ENCODE data around the gene MYOCD.

Gene MYOCD

DNA sequence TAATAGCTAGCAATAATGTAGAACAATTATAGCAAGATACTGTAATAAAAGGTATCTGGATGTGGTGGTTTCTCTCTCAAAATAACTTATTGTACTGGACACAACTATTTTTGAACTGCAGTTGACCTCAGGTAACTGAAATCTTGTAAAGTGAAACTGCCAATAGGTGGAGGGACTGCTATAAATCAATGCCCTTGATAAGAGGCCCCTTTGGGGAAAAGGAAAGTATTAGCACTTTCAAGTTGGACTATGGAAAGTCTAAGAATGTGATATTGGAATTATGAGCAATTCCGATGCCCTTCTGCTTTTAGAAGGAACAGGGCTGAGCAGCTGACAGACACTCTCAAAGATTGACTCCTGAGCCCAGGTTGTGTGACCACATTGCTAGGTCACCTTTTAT is 79.1 kb downstream of the MYOCD start:
- no peak for TF ChIP-seq FOXM1 (IDR thresholded peaks at IDR 0.05; ENCODE audit: borderline replicate concordance)
- no peak for TF ChIP-seq HDGF (IDR thresholded peaks at IDR 0.05; ENCODE audit: borderline replicate concordance)
- TF ChIP-seq SP1 (IDR thresholded peaks at IDR 0.05) = no peak
- no peak for TF ChIP-seq FOXK2 (IDR thresholded peaks at IDR 0.05)
- no peak for TF ChIP-seq ARNT (IDR thresholded peaks at IDR 0.05)
- TF ChIP-seq ZNF384 (IDR thresholded peaks at IDR 0.05) = no peak
- TF ChIP-seq NFRKB (IDR thresholded peaks at IDR 0.05) = no peak
- TF ChIP-seq FOXA1 (IDR thresholded peaks at IDR 0.05) = no peak
- no peak for TF ChIP-seq ELF4 (IDR thresholded peaks at IDR 0.05)
- no peak for TF ChIP-seq L3MBTL2 (conservative IDR thresholded peaks at IDR 0.05)
- no peak for TF ChIP-seq BHLHE40 (IDR thresholded peaks at IDR 0.05; ENCODE audit: borderline replicate concordance)
- no peak for TF ChIP-seq TARDBP (IDR thresholded peaks at IDR 0.05)
- no peak for TF ChIP-seq LEF1 (IDR thresholded peaks at IDR 0.05; ENCODE audit: borderline replicate concordance)
- POLR2A ChIA-PET = no interaction called here
- CTCF ChIA-PET = no interaction called here
- DNase-seq (ENCODE audit: extremely low spot score) = no peak

DNA sequence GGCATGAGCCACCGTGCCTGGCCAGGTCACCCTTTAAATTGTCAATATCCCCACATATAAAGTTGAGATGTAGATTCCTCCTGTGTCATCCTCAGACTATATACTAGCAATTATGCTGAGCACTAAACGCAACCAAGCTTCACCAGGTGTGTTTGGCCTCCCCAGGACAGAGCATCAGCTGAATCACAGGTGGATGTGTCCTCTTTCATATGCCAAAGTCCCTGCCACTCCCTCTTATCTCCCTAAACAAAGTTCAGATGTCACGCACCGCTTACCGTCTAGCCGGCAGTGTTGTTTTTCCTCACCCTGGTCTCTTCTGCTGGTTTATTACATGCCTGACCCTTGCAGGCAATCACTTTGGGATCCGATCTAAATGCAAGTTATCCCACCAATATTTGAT is 79.8 kb downstream of the MYOCD start:
- CTCF ChIA-PET = no interaction called here

DNA sequence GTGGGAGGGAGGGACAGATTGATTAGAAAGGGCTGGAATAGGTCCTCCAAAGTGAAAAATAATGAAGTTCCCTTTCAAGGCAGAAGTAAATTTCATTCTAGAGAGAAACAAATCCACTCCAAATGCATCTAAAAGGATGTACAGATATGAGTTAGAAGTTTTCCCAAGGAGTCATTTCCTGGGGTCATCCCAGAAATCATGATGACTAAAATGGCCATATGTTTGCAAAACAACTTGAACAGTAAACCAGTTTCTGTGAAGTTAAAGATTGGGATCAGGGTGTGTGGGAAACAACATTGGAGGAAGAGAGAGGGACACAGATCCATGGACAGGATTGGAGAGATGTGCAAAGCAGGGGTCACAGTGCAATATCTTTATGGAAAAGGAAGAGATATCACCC is 91.1 kb downstream of the MYOCD start:
- no peak for DNase-seq (ENCODE audit: extremely low spot score)
- CTCF ChIA-PET = no interaction called here
- TF ChIP-seq FOXA1 (IDR thresholded peaks at IDR 0.05) (no peak), ELF4 (IDR thresholded peaks at IDR 0.05) (no peak), SP1 (IDR thresholded peaks at IDR 0.05) (no peak), ZNF384 (IDR thresholded peaks at IDR 0.05) (no peak), CTBP1 (IDR thresholded peaks at IDR 0.05; ENCODE audit: borderline replicate concordance) (no peak), NFRKB (IDR thresholded peaks at IDR 0.05) (no peak), FOXK2 (IDR thresholded peaks at IDR 0.05) (no peak), HDGF (IDR thresholded peaks at IDR 0.05; ENCODE audit: borderline replicate concordance) (no peak), BHLHE40 (IDR thresholded peaks at IDR 0.05; ENCODE audit: borderline replicate concordance) (no peak), TARDBP (IDR thresholded peaks at IDR 0.05) (no peak), ARNT (IDR thresholded peaks at IDR 0.05) (no peak), L3MBTL2 (conservative IDR thresholded peaks at IDR 0.05) (no peak), SUZ12 (IDR thresholded peaks at IDR 0.05) (no peak), LEF1 (IDR thresholded peaks at IDR 0.05; ENCODE audit: borderline replicate concordance) (no peak), FOXM1 (IDR thresholded peaks at IDR 0.05; ENCODE audit: borderline replicate concordance) (no peak)
- TF ChIP-seq, protein P1, sequence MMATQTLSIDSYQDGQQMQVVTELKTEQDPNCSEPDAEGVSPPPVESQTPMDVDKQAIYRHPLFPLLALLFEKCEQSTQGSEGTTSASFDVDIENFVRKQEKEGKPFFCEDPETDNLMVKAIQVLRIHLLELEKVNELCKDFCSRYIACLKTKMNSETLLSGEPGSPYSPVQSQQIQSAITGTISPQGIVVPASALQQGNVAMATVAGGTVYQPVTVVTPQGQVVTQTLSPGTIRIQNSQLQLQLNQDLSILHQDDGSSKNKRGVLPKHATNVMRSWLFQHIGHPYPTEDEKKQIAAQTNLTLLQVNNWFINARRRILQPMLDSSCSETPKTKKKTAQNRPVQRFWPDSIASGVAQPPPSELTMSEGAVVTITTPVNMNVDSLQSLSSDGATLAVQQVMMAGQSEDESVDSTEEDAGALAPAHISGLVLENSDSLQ (IDR thresholded peaks at IDR 0.05) = no peak
- POLR2A ChIA-PET = no interaction called here

More for the DNA sequence above, 79.8 kb downstream of the MYOCD start:
- DNase-seq (ENCODE audit: extremely low spot score) = no peak
- POLR2A ChIA-PET = no interaction called here
- no peak for TF ChIP-seq FOXA1 (IDR thresholded peaks at IDR 0.05)
- no peak for TF ChIP-seq FOXM1 (IDR thresholded peaks at IDR 0.05; ENCODE audit: borderline replicate concordance)
- TF ChIP-seq BHLHE40 (IDR thresholded peaks at IDR 0.05; ENCODE audit: borderline replicate concordance) = no peak
- TF ChIP-seq SUZ12 (IDR thresholded peaks at IDR 0.05) = no peak
- no peak for TF ChIP-seq CTBP1 (IDR thresholded peaks at IDR 0.05; ENCODE audit: borderline replicate concordance)
- TF ChIP-seq HDGF (IDR thresholded peaks at IDR 0.05; ENCODE audit: borderline replicate concordance) = no peak
- no peak for TF ChIP-seq SP1 (IDR thresholded peaks at IDR 0.05)
- TF ChIP-seq LEF1 (IDR thresholded peaks at IDR 0.05; ENCODE audit: borderline replicate concordance) = no peak
- TF ChIP-seq TARDBP (IDR thresholded peaks at IDR 0.05) = no peak
- no peak for TF ChIP-seq ARNT (IDR thresholded peaks at IDR 0.05)
- no peak for TF ChIP-seq ZNF384 (IDR thresholded peaks at IDR 0.05)
- TF ChIP-seq ELF4 (IDR thresholded peaks at IDR 0.05) = no peak
- TF ChIP-seq, protein P1 (IDR thresholded peaks at IDR 0.05) = no peak
- TF ChIP-seq FOXK2 (IDR thresholded peaks at IDR 0.05) = no peak
- TF ChIP-seq NFRKB (IDR thresholded peaks at IDR 0.05) = no peak
- TF ChIP-seq L3MBTL2 (conservative IDR thresholded peaks at IDR 0.05) = no peak

DNA sequence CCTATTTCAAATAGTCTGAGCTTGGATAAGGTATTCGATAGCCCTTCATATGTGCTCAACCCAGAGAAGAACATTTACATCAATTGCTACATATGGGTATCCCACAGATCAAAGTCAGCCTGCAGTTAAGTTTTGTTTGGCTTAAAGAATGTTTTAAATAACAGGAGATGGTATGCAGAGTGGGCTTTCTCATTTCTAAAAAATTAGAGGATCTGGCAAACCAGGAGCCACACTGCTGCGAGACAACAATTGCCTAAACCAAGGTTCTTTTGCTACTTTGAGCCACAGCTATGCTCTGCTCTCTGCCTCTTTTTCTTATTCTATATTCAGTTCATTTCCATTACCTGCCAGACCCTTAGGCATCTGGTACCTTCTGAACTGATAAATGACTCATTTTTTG is 93.4 kb downstream of the MYOCD start:
- CTCF ChIA-PET = no interaction called here
- POLR2A ChIA-PET = no interaction called here
- DNase-seq (ENCODE audit: extremely low spot score) = no peak
- TF ChIP-seq FOXA1 (IDR thresholded peaks at IDR 0.05) (no peak), FOXK2 (IDR thresholded peaks at IDR 0.05) (no peak), NFRKB (IDR thresholded peaks at IDR 0.05) (no peak), FOXM1 (IDR thresholded peaks at IDR 0.05; ENCODE audit: borderline replicate concordance) (no peak), SP1 (IDR thresholded peaks at IDR 0.05) (no peak), CTBP1 (IDR thresholded peaks at IDR 0.05; ENCODE audit: borderline replicate concordance) (no peak), TARDBP (IDR thresholded peaks at IDR 0.05) (no peak), ELF4 (IDR thresholded peaks at IDR 0.05) (no peak), BHLHE40 (IDR thresholded peaks at IDR 0.05; ENCODE audit: borderline replicate concordance) (no peak), SUZ12 (IDR thresholded peaks at IDR 0.05) (no peak), L3MBTL2 (conservative IDR thresholded peaks at IDR 0.05) (no peak), LEF1 (IDR thresholded peaks at IDR 0.05; ENCODE audit: borderline replicate concordance) (no peak), ARNT (IDR thresholded peaks at IDR 0.05) (no peak), ZNF384 (IDR thresholded peaks at IDR 0.05) (no peak), HDGF (IDR thresholded peaks at IDR 0.05; ENCODE audit: borderline replicate concordance) (no peak)
- TF ChIP-seq, protein P1 (IDR thresholded peaks at IDR 0.05) = no peak

DNA sequence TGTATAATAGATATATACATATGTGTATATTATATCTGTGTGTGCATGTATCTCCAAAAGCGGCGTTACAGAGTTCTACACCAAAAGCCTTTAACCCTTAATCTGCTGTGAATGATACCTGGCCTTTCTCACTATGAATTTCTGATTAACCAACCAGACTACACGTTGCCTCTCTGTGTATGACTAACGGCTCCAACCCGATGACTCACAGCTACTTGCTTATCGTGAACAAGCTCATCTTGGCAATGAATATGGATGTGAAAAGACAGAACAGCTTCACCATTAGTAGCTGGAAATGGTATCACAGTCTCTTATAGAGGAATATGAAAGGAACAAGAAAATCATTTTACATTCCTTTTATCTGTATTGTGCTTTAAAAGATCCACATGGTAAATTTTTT is 99.9 kb downstream of the MYOCD start:
- no peak for DNase-seq (ENCODE audit: extremely low spot score)
- TF ChIP-seq BHLHE40 (IDR thresholded peaks at IDR 0.05; ENCODE audit: borderline replicate concordance) (no peak), FOXM1 (IDR thresholded peaks at IDR 0.05; ENCODE audit: borderline replicate concordance) (no peak), HDGF (IDR thresholded peaks at IDR 0.05; ENCODE audit: borderline replicate concordance) (no peak), SP1 (IDR thresholded peaks at IDR 0.05) (no peak), ELF4 (IDR thresholded peaks at IDR 0.05) (no peak), L3MBTL2 (conservative IDR thresholded peaks at IDR 0.05) (no peak), TARDBP (IDR thresholded peaks at IDR 0.05) (no peak), LEF1 (IDR thresholded peaks at IDR 0.05; ENCODE audit: borderline replicate concordance) (no peak)
- CTCF ChIA-PET = no interaction called here

DNA sequence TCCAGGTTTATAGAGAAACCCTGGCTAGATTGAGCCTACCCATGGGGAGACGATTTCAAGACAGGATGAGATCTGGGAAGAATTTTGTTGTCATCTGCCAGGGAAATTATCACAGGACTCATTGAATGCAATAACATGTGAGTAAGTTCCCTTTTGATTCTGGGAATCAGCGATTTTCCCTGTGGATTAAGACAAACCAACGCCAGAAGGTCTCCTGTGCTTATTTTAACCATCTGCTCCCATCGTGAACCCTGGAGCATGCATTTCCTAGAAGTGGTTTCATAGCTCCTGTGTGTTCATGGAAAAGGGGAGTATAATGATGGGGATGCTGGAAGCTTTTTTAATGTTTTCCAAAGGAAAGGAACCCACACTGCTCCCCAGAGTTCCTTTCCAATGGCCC is 102.6 kb downstream of the MYOCD start:
- CTCF ChIA-PET = no interaction called here
- no peak for TF ChIP-seq FOXM1 (IDR thresholded peaks at IDR 0.05; ENCODE audit: borderline replicate concordance)
- TF ChIP-seq SUZ12 (IDR thresholded peaks at IDR 0.05) = no peak
- TF ChIP-seq NFRKB (IDR thresholded peaks at IDR 0.05) = no peak
- TF ChIP-seq ZNF384 (IDR thresholded peaks at IDR 0.05) = no peak
- TF ChIP-seq ELF4 (IDR thresholded peaks at IDR 0.05) = no peak
- DNase-seq (ENCODE audit: extremely low spot score) = no peak

More for the DNA sequence above, 99.9 kb downstream of the MYOCD start:
- POLR2A ChIA-PET = no interaction called here

More for the DNA sequence above, 102.6 kb downstream of the MYOCD start:
- POLR2A ChIA-PET = no interaction called here
